Natural killer cell (primary cell): Measurements from ENCODE around the gene MTFP1. TPM values are rescaled to one million over a fixed set of nuclear protein-coding genes. Genes with fewer than 3 reads are reported as not detected.

ENCODE experiments used
- ATAC-seq, 3 donors: fragments of 150-1000 bp in 2 of 3; fragments of 200-7000 bp in 1 of 3; cut with Tn5 transposase; 1 replicate in 1 of 3; 2 replicates in 2 of 3; pipeline ENCODE4 v1.10.0; 2021; ENCODE audit warnings: mild to moderate bottlenecking in 2 of 3, moderate library complexity in 2 of 3
- DNase-seq, 2 donors: peaks; one replicate each; pipeline versions ENCODE4 v3.0.0 to v3.0.0-alpha.2; 2013 to 2021; ENCODE audit warnings: mixed read lengths in 1 of 2
- H3K27ac ChIP-seq: one replicate; pipeline ENCODE4 v1.5.1; 2013; ENCODE audit warnings: mild to moderate bottlenecking, low read length
- H3K27me3 ChIP-seq: one replicate; pipeline ENCODE4 v1.6.1; 2013; ENCODE audit warnings: low read length; ENCODE audit not compliant: control insufficient read depth, insufficient read depth
- H3K36me3 ChIP-seq: one replicate; pipeline ENCODE4 v1.6.1; 2013; ENCODE audit warnings: low read length; ENCODE audit not compliant: control insufficient read depth, insufficient read depth
- H3K4me1 ChIP-seq: one replicate; pipeline ENCODE4 v1.6.1; 2013; ENCODE audit warnings: low read length; ENCODE audit not compliant: control insufficient read depth, insufficient read depth
- H3K4me3 ChIP-seq: one replicate; pipeline ENCODE4 v1.5.1; 2013; ENCODE audit warnings: low read length
- H3K9me3 ChIP-seq: one replicate; pipeline ENCODE4 v1.6.1; 2013; ENCODE audit warnings: low read length; ENCODE audit not compliant: control insufficient read depth, insufficient read depth
- H3K27ac Mint-ChIP-seq, 2 donors: one replicate each; pipeline ENCODE4 v1.8.0; 2022; ENCODE audit warnings: mild to moderate bottlenecking in 2 of 2, mixed read lengths in 2 of 2, moderate library complexity in 1 of 2
- H3K27me3 Mint-ChIP-seq, 2 donors: one replicate each; pipeline ENCODE4 v1.8.0; 2022; ENCODE audit warnings: low read depth in 2 of 2, mixed read lengths in 2 of 2
- H3K36me3 Mint-ChIP-seq: one replicate; pipeline ENCODE4 v1.8.0; 2022; ENCODE audit warnings: mixed read lengths
- H3K4me1 Mint-ChIP-seq, 2 donors: one replicate each; pipeline ENCODE4 v1.8.0; 2022; ENCODE audit warnings: mixed read lengths in 2 of 2
- H3K4me3 Mint-ChIP-seq: one replicate; pipeline ENCODE4 v1.8.0; 2022; ENCODE audit warnings: mild to moderate bottlenecking, moderate library complexity, mixed read lengths
- H3K9me3 Mint-ChIP-seq, 2 donors: one replicate each; pipeline ENCODE4 v1.8.0; 2022; ENCODE audit warnings: mixed read lengths in 2 of 2
- WGBS: methylation state at CpG from one replicate; pipeline ENCODE4 v1.1.7; 2013; ENCODE audit warnings: missing lambda C conversion rate; ENCODE audit not compliant: insufficient coverage; 5-methylcytosine and 5-hydroxymethylcytosine counted together
- intact Hi-C: fragments of 100-400 bp; cut with micrococcal nuclease; formaldehyde crosslinking; loops from one replicate; pipeline ENCODE4 v1.14.2; 2022
- total RNA-seq, 4 donors: library from RNA; stranded (reverse); fragments of 120-200 nt in 1 of 4; gene quantifications; one replicate each; pipeline versions ENCODE4 v1.2.3 to v1.2.4, GENCODE V29; 2013 to 2022
- TF ChIP-seq, protein P1 (sequence below): fragments of 200-600 bp; IDR thresholded peaks from one replicate; pipeline ENCODE4 v1.8.0; 2022; ENCODE audit warnings: antibody characterized with exemption

Gene MTFP1
- total RNA-seq, 3 donors from 2014 or later (not counting 1 experiment from before 2014, with no cell fraction given): 15.7 to 17.5 (median 17.2) TPM

DNA sequence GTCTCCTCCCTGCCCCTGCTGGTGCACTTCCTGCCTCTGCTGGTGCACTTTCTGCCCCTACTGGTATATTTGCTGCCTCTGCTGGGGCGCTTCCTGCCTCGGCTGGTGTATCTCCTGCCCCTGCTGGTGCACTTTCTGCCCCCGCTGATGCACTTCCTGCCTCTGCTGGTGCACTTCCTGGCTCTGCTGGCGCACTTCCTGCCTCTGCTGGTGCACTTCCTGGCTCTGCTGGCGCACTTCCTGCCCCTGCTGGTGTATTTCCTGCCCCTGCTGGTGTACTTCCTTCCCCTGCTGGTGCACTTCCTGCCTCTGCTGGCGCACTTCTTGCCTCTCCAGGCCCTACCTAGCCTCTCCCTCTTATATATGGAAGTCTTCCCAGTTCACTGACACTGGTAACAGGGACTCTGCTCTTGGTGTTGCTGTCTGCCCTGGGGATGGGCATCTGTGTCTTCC is 10.1 kb downstream of the MTFP1 start:
- DNase-seq (peak; percentile 60 to 95), ATAC-seq (peak; percentile 90 to 92 (median 92))
- Mint-ChIP-seq H3K4me3 (peak overlapping the region; percentile 80), H3K9me3 (peaks cover 5 to 8% of the 10 kb centered on the region in 2 donors), H3K27me3 (peaks cover 15 to 27% of the 10 kb centered on the region in 2 donors), H3K4me1 (peaks cover 16 to 25% of the 10 kb centered on the region in 2 donors), H3K27ac (peak overlapping the region; percentile 92), H3K36me3 (peaks cover 8% of the 10 kb centered on the region)
- Histone ChIP-seq H3K4me1 (peaks cover 19% of the 10 kb centered on the region), H3K4me3 (peak overlapping the region; percentile 6), H3K9me3 (peaks cover 15% of the 10 kb centered on the region), H3K36me3 (no peaks in the 10 kb centered on the region), H3K27ac (peak overlapping the region; percentile 87), H3K27me3 (no peaks in the 10 kb centered on the region)
- TF ChIP-seq, protein P1, sequence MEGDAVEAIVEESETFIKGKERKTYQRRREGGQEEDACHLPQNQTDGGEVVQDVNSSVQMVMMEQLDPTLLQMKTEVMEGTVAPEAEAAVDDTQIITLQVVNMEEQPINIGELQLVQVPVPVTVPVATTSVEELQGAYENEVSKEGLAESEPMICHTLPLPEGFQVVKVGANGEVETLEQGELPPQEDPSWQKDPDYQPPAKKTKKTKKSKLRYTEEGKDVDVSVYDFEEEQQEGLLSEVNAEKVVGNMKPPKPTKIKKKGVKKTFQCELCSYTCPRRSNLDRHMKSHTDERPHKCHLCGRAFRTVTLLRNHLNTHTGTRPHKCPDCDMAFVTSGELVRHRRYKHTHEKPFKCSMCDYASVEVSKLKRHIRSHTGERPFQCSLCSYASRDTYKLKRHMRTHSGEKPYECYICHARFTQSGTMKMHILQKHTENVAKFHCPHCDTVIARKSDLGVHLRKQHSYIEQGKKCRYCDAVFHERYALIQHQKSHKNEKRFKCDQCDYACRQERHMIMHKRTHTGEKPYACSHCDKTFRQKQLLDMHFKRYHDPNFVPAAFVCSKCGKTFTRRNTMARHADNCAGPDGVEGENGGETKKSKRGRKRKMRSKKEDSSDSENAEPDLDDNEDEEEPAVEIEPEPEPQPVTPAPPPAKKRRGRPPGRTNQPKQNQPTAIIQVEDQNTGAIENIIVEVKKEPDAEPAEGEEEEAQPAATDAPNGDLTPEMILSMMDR: peak; percentile 38
- intact Hi-C loops: loop anchor here (5.0 kb wide), 1 partner anchor 238 kb away; no protein-coding TSS in a partner anchor
- 40% methylated on average over 6 of the region's 6 CpGs for WGBS

DNA sequence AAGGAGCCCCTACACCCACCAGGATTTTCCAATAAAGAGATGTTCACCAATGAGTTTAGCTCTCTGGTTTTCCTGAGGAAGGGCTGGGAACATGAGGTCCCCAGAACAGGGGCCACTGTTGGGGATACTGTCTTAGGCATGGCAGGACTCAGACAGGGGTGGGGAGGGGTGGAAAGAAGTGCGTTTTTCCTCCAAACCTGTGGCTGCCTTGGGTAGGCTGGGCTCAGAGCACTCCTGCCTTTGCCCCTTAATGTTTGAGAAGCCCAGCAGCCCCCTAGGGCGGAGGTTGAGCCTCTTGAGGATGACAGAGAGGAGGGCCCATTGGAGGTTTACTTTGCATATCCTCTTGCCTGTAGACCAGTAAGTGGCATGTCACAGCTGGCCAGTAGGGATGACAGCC is 10.6 kb downstream of the MTFP1 start:
- no peak for DNase-seq

DNA sequence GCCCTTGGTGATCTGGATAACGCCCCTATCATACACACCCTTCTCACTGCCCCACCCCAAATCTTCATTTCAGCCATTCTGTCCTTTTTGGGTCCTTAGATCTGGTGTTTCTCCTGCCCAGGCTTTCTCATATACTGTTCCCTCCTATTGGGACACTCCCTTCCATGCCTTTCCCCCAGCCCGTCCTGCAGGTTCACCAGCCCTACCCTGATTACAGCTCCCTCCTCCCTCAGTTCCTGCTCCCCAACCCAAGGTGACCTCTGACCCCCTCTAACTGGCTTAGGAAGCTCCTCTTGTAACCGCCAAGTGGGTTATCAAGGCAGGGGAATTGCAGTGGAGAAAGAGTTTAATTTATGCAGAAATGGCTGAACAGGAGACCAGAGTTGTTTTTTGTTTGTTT is 13.0 kb downstream of the MTFP1 start:
- H3K36me3 Mint-ChIP-seq: peaks cover 8% of the 10 kb centered on the region
- Histone ChIP-seq H3K4me1 (peaks cover 34% of the 10 kb centered on the region), H3K9me3 (peaks cover 22% of the 10 kb centered on the region), H3K4me3 (no peak overlapping the region), H3K27ac (no peak overlapping the region), H3K36me3 (no peaks in the 10 kb centered on the region), H3K27me3 (no peaks in the 10 kb centered on the region)
- H3K27ac Mint-ChIP-seq: peak overlapping the region in 1 of 2 donors; percentile 50
- peaks cover 34 to 40% of the 10 kb centered on the region in 2 donors for H3K4me1 Mint-ChIP-seq
- H3K4me3 Mint-ChIP-seq: no peak overlapping the region
- 92% methylated on average over 3 of the region's 3 CpGs for WGBS
- intact Hi-C loops: loop anchor here (5.0 kb wide), 1 partner anchor 241 kb away; no protein-coding TSS in a partner anchor
- DNase-seq (no peak), ATAC-seq (no peak)
- TF ChIP-seq, protein P1: no peak
- peaks cover 5 to 8% of the 10 kb centered on the region in 2 donors for H3K9me3 Mint-ChIP-seq
- H3K27me3 Mint-ChIP-seq: peaks cover 23 to 40% of the 10 kb centered on the region in 2 donors

More for the DNA sequence above, 10.6 kb downstream of the MTFP1 start:
- intact Hi-C loops: loop anchor here (5.0 kb wide), 1 partner anchor 239 kb away; no protein-coding TSS in a partner anchor
- H3K27me3 Mint-ChIP-seq: peaks cover 20 to 32% of the 10 kb centered on the region in 2 donors
- H3K4me1 Mint-ChIP-seq: peaks cover 16 to 25% of the 10 kb centered on the region in 2 donors
- Histone ChIP-seq H3K27ac (peak overlapping the region; percentile 87), H3K36me3 (no peaks in the 10 kb centered on the region), H3K4me3 (peak overlapping the region; percentile 6), H3K27me3 (no peaks in the 10 kb centered on the region), H3K9me3 (peaks cover 15% of the 10 kb centered on the region), H3K4me1 (peaks cover 19% of the 10 kb centered on the region)
- H3K36me3 Mint-ChIP-seq: peaks cover 8% of the 10 kb centered on the region
- 86% methylated on average over 2 of the region's 2 CpGs for WGBS
- peaks cover 5 to 8% of the 10 kb centered on the region in 2 donors for H3K9me3 Mint-ChIP-seq
- peak overlapping the region; percentile 80 for H3K4me3 Mint-ChIP-seq
- no peak for ATAC-seq
- peak overlapping the region; percentile 92 for H3K27ac Mint-ChIP-seq
- TF ChIP-seq, protein P1: no peak
